Fibroblast of mammary gland (primary cell): ENCODE data around the gene PRAMEF10.
A peak's percentile ranks its signal among the peaks of the same experiment; 100 is the strongest.
"Not testable (repeated sequence)": the region's sequence is repeated elsewhere in the genome, so short reads cannot be mapped to it uniquely, and the experiment has no call there.

Source experiments
- DNase-seq: peaks from one replicate; pipeline ENCODE4 v3.0.0-alpha.2; 2010; ENCODE audit warnings: low read depth
- H3K4me3 ChIP-seq: 2 replicates; pipeline ENCODE4 v1.5.1; 2011; ENCODE audit warnings: low read depth, mild to moderate bottlenecking, low read length, moderate library complexity; ENCODE audit not compliant: control insufficient read depth
- CTCF ChIP-seq: conservative IDR thresholded peaks from 2 replicates; pipeline ENCODE4 v1.5.1; 2011; ENCODE audit warnings: low read depth, low read length, inconsistent platforms; ENCODE audit not compliant: control insufficient read depth, insufficient read depth

PRAMEF10 gene

GRCh38 chr1:12898170-12898569, at the start of gene PRAMEF10:
PRAMEF10 (minus strand) TSS chr1:12898270; CDS start chr1:12895847, 2,423 bp downstream.
- DNase-seq, H3K4me3 ChIP-seq: not testable (repeated sequence)

GRCh38 chr1:12947480-12947879, 49.4 kb upstream of the PRAMEF10 start, which contains the start of gene PRAMEF6:
PRAMEF6 (minus strand) TSS chr1:12947580; CDS start chr1:12942518, 5,062 bp downstream.
- DNase-seq = not testable (repeated sequence)

GRCh38 chr1:12924368-12924767, 26.3 kb upstream of the PRAMEF10 start:
- DNase-seq, H3K4me3 ChIP-seq: not testable (repeated sequence)

More at GRCh38 chr1:12947480-12947879, 49.4 kb upstream of the PRAMEF10 start, which contains the start of gene PRAMEF6:
- not testable (repeated sequence) for H3K4me3 ChIP-seq

- not testable (repeated sequence) for H3K4me3 ChIP-seq
Observed at GRCh38 chr1:12921749-12922148, 23.7 kb upstream of the PRAMEF10 start.

GRCh38 chr1:12916310-12916709, 18.2 kb upstream of the PRAMEF10 start, which contains the start of gene PRAMEF7:
PRAMEF7 (plus strand) TSS chr1:12916610; CDS start chr1:12917693, 1,083 bp downstream.
- not testable (repeated sequence) for DNase-seq

More at GRCh38 chr1:12921749-12922148, 23.7 kb upstream of the PRAMEF10 start:
- DNase-seq = not testable (repeated sequence)

GRCh38 chr1:12903793-12904572, 5.9 kb upstream of the PRAMEF10 start:
- H3K4me3 ChIP-seq, DNase-seq: not testable (repeated sequence)

More at GRCh38 chr1:12916310-12916709, 18.2 kb upstream of the PRAMEF10 start, which contains the start of gene PRAMEF7:
- not testable (repeated sequence) for H3K4me3 ChIP-seq

GRCh38 chr1:12899186-12899585, 1.1 kb upstream of the PRAMEF10 start:
- not testable (repeated sequence) for H3K4me3 ChIP-seq, DNase-seq

GRCh38 chr1:12886101-12886500, 12.0 kb downstream of the PRAMEF10 start, which contains the start of gene PRAMEF4:
PRAMEF4 (minus strand) TSS chr1:12886201; CDS start chr1:12883394, 2,807 bp downstream.
- not testable (repeated sequence) for H3K4me3 ChIP-seq

GRCh38 chr1:12878453-12878852, 19.6 kb downstream of the PRAMEF10 start:
- not testable (repeated sequence) for DNase-seq, H3K4me3 ChIP-seq

More at GRCh38 chr1:12886101-12886500, 12.0 kb downstream of the PRAMEF10 start, which contains the start of gene PRAMEF4:
- not testable (repeated sequence) for DNase-seq

- not testable (repeated sequence) for H3K4me3 ChIP-seq, DNase-seq
Observed at GRCh38 chr1:12863131-12863880, 34.8 kb downstream of the PRAMEF10 start.

- not testable (repeated sequence) for H3K4me3 ChIP-seq, DNase-seq
Observed at GRCh38 chr1:12856786-12857185, 41.3 kb downstream of the PRAMEF10 start, which contains the start of gene PRAMEF2. PRAMEF2 (plus strand) TSS chr1:12857086; CDS start chr1:12859010, 1,924 bp downstream.

- peak; percentile 20 for DNase-seq
- TF ChIP-seq CTCF = no peak
- no peak overlapping the region for H3K4me3 ChIP-seq
Observed at GRCh38 chr1:12851779-12852178, 46.3 kb downstream of the PRAMEF10 start.

GRCh38 chr1:12848620-12849019, 49.5 kb downstream of the PRAMEF10 start, which contains the start of gene HNRNPCL1:
HNRNPCL1 (minus strand) TSS chr1:12848720; CDS start chr1:12848289, 431 bp downstream.
- DNase-seq, H3K4me3 ChIP-seq: not testable (repeated sequence)
